HCT116 (cell line): Measurements from ENCODE around the gene HCN3. TPM values are rescaled to one million over a fixed set of nuclear protein-coding genes. Genes with fewer than 3 reads are reported as not detected.

Source experiments
- ATAC-seq: fragments of 200-7000 bp; cut with Tn5 transposase; 2 replicates; pipeline ENCODE4 v1.9.1; 2020; ENCODE audit warnings: mild to moderate bottlenecking, moderate library complexity
- BruUV-seq: library from RNA; stranded (reverse); fragments of 400-500 nt; replicated peaks from 2 replicates; lab custom pipeline; 2021; lab: Mats Ljungman, UMichigan
- CTCF ChIA-PET: fragments of 300-600 bp; sonication (Branson Sonifier 250); formaldehyde crosslinking; loops from one replicate; lab custom pipeline; 2021; ENCODE audit warnings: antibody characterized with exemption; lab: Charles Lee
- POLR2A ChIA-PET: fragments of 300-600, 350-600 bp; sonication (Branson Sonifier 250); formaldehyde crosslinking; loops from one replicate; lab custom pipeline; 2021; ENCODE audit warnings: antibody characterized with exemption; lab: Charles Lee
- RAD21 ChIA-PET, 2 experiments: fragments of 300-600 bp; sonication (Branson Sonifier 250); formaldehyde crosslinking; loops; one replicate each; lab custom pipeline; 2023; ENCODE audit warnings: low total read pairs in 2 of 2; ENCODE audit not compliant: uncharacterized antibody in 2 of 2, unreplicated experiment in 2 of 2, low non-redundant PET in 1 of 2; lab: Charles Lee
- DNase-seq: peaks from one replicate; pipeline ENCODE4 v3.0.0-alpha.2; 2010; ENCODE audit warnings: low read depth, low spot score
- H2AFZ ChIP-seq: fragments of 200-600 bp; shearing (Covaris generic), sonication (generic); 2 replicates; pipeline ENCODE4 v1.6.1; 2017; ENCODE audit warnings: low read depth, mixed run types, mixed read lengths, antibody characterized with exemption, low read length; ENCODE audit not compliant: poor library complexity, severe bottlenecking
- H3K27ac ChIP-seq: 2 replicates; pipeline ENCODE4 v1.5.1; 2012; ENCODE audit warnings: low read depth, low read length
- H3K27me3 ChIP-seq: fragments of 200-600 bp; sonication (generic); 2 replicates; pipeline ENCODE4 v1.6.1; 2016; ENCODE audit warnings: mixed run types, low read length, mixed read lengths; ENCODE audit not compliant: insufficient read depth
- H3K36me3 ChIP-seq, 2 experiments: fragments of 200-500 bp in 1 of 2; fragments of 200-600 bp in 1 of 2; sonication (Bioruptor generic) in 1 of 2; sonication (generic) in 1 of 2; 2 replicates each; pipeline versions ENCODE4 v1.5.1 to v1.6.1; 2014 to 2016; ENCODE audit warnings: low read length in 2 of 2, inconsistent platforms in 1 of 2, mixed read lengths in 1 of 2, mixed run types in 1 of 2; ENCODE audit not compliant: insufficient read depth in 2 of 2, control insufficient read depth in 1 of 2
- H3K4me1 ChIP-seq, 2 experiments: fragments of 200-600 bp in 1 of 2; sonication (generic) in 1 of 2; 2 replicates each; pipeline versions ENCODE4 v1.5.1 to v1.6.1; 2012 to 2017; ENCODE audit warnings: low read length in 2 of 2, inconsistent platforms in 1 of 2, mild to moderate bottlenecking in 1 of 2, mixed read lengths in 1 of 2, mixed run types in 1 of 2, moderate library complexity in 1 of 2; ENCODE audit not compliant: insufficient read depth in 2 of 2, control insufficient read depth in 1 of 2
- H3K4me2 ChIP-seq: fragments of 200-600 bp; sonication (generic); 2 replicates; pipeline ENCODE4 v1.6.1; 2017; ENCODE audit warnings: mixed run types, low read length, mixed read lengths
- H3K4me3 ChIP-seq, 2 experiments: fragments of 200-600 bp in 1 of 2; sonication (generic) in 1 of 2; replicated peaks in 1 of 2; 2 replicates each; pipeline ENCODE4 v1.5.1; 2011 to 2016; ENCODE audit warnings: low read length in 2 of 2, control low read depth in 1 of 2, low read depth in 1 of 2, mild to moderate bottlenecking in 1 of 2, mixed read lengths in 1 of 2, mixed run types in 1 of 2
- H3K79me2 ChIP-seq: fragments of 200-600 bp; sonication (generic); 2 replicates; pipeline ENCODE4 v1.6.1; 2017; ENCODE audit warnings: mild to moderate bottlenecking, mixed run types, low read length, moderate library complexity, mixed read lengths; ENCODE audit not compliant: insufficient read depth
- H3K9ac ChIP-seq: fragments of 200-600 bp; sonication (generic); 2 replicates; pipeline ENCODE4 v1.6.1; 2016; ENCODE audit warnings: low read length, mixed read lengths
- H3K9me2 ChIP-seq: fragments of 200-600 bp; sonication (generic), shearing (Covaris generic); 2 replicates; pipeline ENCODE4 v1.6.1; 2017; ENCODE audit warnings: mixed run types, mild to moderate bottlenecking, moderate library complexity; ENCODE audit not compliant: insufficient read depth
- H3K9me3 ChIP-seq, 2 experiments: fragments of 200-500 bp in 1 of 2; fragments of 200-600 bp in 1 of 2; sonication (Bioruptor generic) in 1 of 2; sonication (generic) in 1 of 2; 2 replicates each; pipeline ENCODE4 v1.6.1; 2014 to 2017; ENCODE audit warnings: low read length in 2 of 2, mixed read lengths in 2 of 2, inconsistent platforms in 1 of 2, low read depth in 1 of 2, mild to moderate bottlenecking in 1 of 2, mixed run types in 1 of 2, moderate library complexity in 1 of 2; ENCODE audit not compliant: control insufficient read depth in 1 of 2, insufficient read depth in 1 of 2
- H4K20me1 ChIP-seq: fragments of 200-600 bp; sonication (generic), shearing (Covaris generic); 2 replicates; pipeline ENCODE4 v1.6.1; 2017; ENCODE audit warnings: mixed run types, mild to moderate bottlenecking, moderate library complexity; ENCODE audit not compliant: insufficient read depth
- CBX3 ChIP-seq: IDR thresholded peaks from 2 replicates; pipeline ENCODE4 v1.6.1; 2012; ENCODE audit warnings: low read depth
- CEBPB ChIP-seq: IDR thresholded peaks from 2 replicates; pipeline ENCODE4 v1.6.1; 2012; ENCODE audit warnings: low read depth
- ELF1 ChIP-seq: IDR thresholded peaks from 2 replicates; pipeline ENCODE4 v1.6.1; 2012; ENCODE audit warnings: low read depth, borderline replicate concordance
- EZH2 ChIP-seq: fragments of 200-600 bp; sonication (generic); IDR thresholded peaks from 2 replicates; pipeline ENCODE4 v1.6.1; 2017; ENCODE audit warnings: antibody characterized with exemption, mixed run types
- EZH2phosphoT487 ChIP-seq: fragments of 200-600 bp; IDR thresholded peaks from 2 replicates; pipeline ENCODE4 v1.6.1; 2018; ENCODE audit warnings: antibody characterized with exemption, borderline replicate concordance
- FOSL1 ChIP-seq: IDR thresholded peaks from 2 replicates; pipeline ENCODE4 v1.6.1; 2012; ENCODE audit warnings: low read depth
- POLR2A ChIP-seq: IDR thresholded peaks from 2 replicates; pipeline ENCODE4 v1.7.0; 2011; ENCODE audit warnings: borderline replicate concordance; ENCODE audit not compliant: insufficient read depth, insufficient read length; ENCODE audit errors: extremely low read depth
- RAD21 ChIP-seq: IDR thresholded peaks from 2 replicates; pipeline ENCODE4 v1.6.1; 2012; ENCODE audit warnings: low read depth, mild to moderate bottlenecking
- SIN3A ChIP-seq: IDR thresholded peaks from 2 replicates; pipeline ENCODE4 v1.6.1; 2012; ENCODE audit warnings: low read depth
- SP1 ChIP-seq: IDR thresholded peaks from 2 replicates; pipeline ENCODE4 v1.6.1; 2012; ENCODE audit warnings: low read depth
- TCF7L2 ChIP-seq: IDR thresholded peaks from 2 replicates; pipeline ENCODE4 v1.7.0; 2011; ENCODE audit warnings: borderline replicate concordance, inconsistent platforms; ENCODE audit not compliant: insufficient read depth, insufficient read length; ENCODE audit errors: extremely low read depth
- YY1 ChIP-seq: IDR thresholded peaks from 2 replicates; pipeline ENCODE4 v1.6.1; 2011; ENCODE audit warnings: low read length, low read depth, moderate library complexity, mild to moderate bottlenecking; ENCODE audit not compliant: insufficient replicate concordance; ENCODE audit errors: extremely low read depth
- ZFX ChIP-seq: fragments of 450-650 bp; IDR thresholded peaks from 2 replicates; pipeline ENCODE4 v1.6.1; 2017
- ZNF274 ChIP-seq: fragments of 200-500 bp; sonication (Bioruptor generic); IDR thresholded peaks from 2 replicates; pipeline ENCODE4 v1.6.1; 2014; ENCODE audit warnings: mild to moderate bottlenecking, low read depth, low read length, inconsistent platforms
- intact Hi-C: fragments of 100-400 bp; cut with micrococcal nuclease; formaldehyde crosslinking; loops from 2 replicates; pipeline ENCODE4 v1.10.0; 2022
- total RNA-seq: library from RNA; stranded (reverse); gene quantifications from one replicate; pipeline ENCODE4 v1.2.1, GENCODE V29; 2021; ENCODE audit not compliant: unreplicated experiment
- TF ChIP-seq, protein P1 (sequence below), 3 experiments: fragments of 200-600 bp in 1 of 3; sonication (generic) in 1 of 3; IDR thresholded peaks in 2 of 3; conservative IDR thresholded peaks in 1 of 3; 2 replicates each; pipeline ENCODE4 v1.5.1; 2012 to 2017; ENCODE audit warnings: low read depth in 2 of 3, low read length in 2 of 3, antibody characterized with exemption in 1 of 3, borderline replicate concordance in 1 of 3, control low read depth in 1 of 3, mild to moderate bottlenecking in 1 of 3, mixed read lengths in 1 of 3, mixed run types in 1 of 3, moderate library complexity in 1 of 3; ENCODE audit not compliant: insufficient read depth in 1 of 3
- TF ChIP-seq, protein P2 (sequence below): IDR thresholded peaks from 2 replicates; pipeline ENCODE4 v1.6.1; 2012
- TF ChIP-seq, protein P3 (sequence below): IDR thresholded peaks from 2 replicates; pipeline ENCODE4 v1.6.1; 2011; ENCODE audit warnings: mild to moderate bottlenecking, low read length, moderate library complexity; ENCODE audit not compliant: insufficient replicate concordance; ENCODE audit errors: extremely low read depth
- TF ChIP-seq, protein P4 (sequence below): IDR thresholded peaks from 2 replicates; pipeline ENCODE4 v1.6.1; 2012

HCN3 gene
- total RNA-seq, 1 experiment from 2014 or later, result 8.5 TPM

DNA sequence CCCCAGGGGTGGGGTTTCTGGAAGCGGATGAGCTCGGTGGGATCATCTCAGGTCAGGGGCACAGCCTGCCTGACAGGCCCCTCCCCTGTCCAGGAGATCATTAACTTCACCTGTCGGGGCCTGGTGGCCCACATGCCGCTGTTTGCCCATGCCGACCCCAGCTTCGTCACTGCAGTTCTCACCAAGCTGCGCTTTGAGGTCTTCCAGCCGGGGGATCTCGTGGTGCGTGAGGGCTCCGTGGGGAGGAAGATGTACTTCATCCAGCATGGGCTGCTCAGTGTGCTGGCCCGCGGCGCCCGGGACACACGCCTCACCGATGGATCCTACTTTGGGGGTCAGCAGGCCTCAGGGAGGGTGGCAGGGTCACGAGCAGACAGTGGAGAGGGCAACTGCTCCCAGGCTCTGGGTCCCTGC lies 8.4 kb downstream of the HCN3 start (continued):
- TF ChIP-seq, protein P1, sequence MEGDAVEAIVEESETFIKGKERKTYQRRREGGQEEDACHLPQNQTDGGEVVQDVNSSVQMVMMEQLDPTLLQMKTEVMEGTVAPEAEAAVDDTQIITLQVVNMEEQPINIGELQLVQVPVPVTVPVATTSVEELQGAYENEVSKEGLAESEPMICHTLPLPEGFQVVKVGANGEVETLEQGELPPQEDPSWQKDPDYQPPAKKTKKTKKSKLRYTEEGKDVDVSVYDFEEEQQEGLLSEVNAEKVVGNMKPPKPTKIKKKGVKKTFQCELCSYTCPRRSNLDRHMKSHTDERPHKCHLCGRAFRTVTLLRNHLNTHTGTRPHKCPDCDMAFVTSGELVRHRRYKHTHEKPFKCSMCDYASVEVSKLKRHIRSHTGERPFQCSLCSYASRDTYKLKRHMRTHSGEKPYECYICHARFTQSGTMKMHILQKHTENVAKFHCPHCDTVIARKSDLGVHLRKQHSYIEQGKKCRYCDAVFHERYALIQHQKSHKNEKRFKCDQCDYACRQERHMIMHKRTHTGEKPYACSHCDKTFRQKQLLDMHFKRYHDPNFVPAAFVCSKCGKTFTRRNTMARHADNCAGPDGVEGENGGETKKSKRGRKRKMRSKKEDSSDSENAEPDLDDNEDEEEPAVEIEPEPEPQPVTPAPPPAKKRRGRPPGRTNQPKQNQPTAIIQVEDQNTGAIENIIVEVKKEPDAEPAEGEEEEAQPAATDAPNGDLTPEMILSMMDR (IDR thresholded peaks at IDR 0.05 in 2 of 3, conservative IDR thresholded peaks at IDR 0.05 in 1 of 3; ENCODE audit: borderline replicate concordance in 1 of 3, insufficient read depth in 1 of 3, low read depth in 2 of 3, low read length in 2 of 3), result no peak
- TF ChIP-seq, protein P2, sequence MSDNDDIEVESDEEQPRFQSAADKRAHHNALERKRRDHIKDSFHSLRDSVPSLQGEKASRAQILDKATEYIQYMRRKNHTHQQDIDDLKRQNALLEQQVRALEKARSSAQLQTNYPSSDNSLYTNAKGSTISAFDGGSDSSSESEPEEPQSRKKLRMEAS, result no peak
- TF ChIP-seq ELF1, result no peak
- no peak for TF ChIP-seq SIN3A
- TF ChIP-seq POLR2A, result no peak
- TF ChIP-seq CBX3, result no peak
- TF ChIP-seq ZNF274, result no peak
- TF ChIP-seq FOSL1, result no peak
- TF ChIP-seq ZFX, result no peak
- TF ChIP-seq, protein P3, sequence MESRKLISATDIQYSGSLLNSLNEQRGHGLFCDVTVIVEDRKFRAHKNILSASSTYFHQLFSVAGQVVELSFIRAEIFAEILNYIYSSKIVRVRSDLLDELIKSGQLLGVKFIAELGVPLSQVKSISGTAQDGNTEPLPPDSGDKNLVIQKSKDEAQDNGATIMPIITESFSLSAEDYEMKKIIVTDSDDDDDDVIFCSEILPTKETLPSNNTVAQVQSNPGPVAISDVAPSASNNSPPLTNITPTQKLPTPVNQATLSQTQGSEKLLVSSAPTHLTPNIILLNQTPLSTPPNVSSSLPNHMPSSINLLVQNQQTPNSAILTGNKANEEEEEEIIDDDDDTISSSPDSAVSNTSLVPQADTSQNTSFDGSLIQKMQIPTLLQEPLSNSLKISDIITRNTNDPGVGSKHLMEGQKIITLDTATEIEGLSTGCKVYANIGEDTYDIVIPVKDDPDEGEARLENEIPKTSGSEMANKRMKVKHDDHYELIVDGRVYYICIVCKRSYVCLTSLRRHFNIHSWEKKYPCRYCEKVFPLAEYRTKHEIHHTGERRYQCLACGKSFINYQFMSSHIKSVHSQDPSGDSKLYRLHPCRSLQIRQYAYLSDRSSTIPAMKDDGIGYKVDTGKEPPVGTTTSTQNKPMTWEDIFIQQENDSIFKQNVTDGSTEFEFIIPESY, result no peak
- no peak for TF ChIP-seq EZH2phosphoT487
- TF ChIP-seq CEBPB, result no peak
- TF ChIP-seq, all 23 proteins: peak for 0

DNA sequence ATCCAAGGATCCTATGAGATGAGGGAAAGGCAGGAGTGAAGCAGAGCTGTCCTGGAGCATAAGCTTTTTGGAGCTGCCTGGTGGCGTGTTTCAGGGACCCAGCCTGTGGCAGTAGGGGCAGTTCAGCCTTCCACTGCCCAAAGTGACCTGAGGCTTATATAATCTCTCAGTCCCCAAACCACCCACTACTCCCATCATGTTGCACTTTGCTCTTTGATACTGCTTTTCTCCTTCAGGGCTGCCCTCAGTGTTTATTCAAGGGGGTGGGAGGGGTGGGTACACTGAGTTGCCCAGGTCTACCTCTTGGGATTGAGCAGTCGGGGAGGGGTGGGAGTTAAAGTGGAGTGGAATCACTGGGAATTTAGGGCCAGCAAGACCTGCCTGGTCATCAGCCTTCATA lies 9.3 kb downstream of the HCN3 start:
- H3K27ac ChIP-seq, result no peak overlapping the region
- ChIA-PET RAD21 (interaction anchor here in 1 of 2 experiments (0.8 kb wide), 1 partner anchor 10 kb away, joined by 3 read pairs; the partner anchor contains the start of gene HCN3), CTCF (no interaction called here), POLR2A (no interaction called here)
- no peaks in the 10 kb centered on the region for H4K20me1 ChIP-seq
- H3K4me2 ChIP-seq, result no peak overlapping the region
- no peaks in the 10 kb centered on the region for H3K4me1 ChIP-seq
- no peaks in the 10 kb centered on the region for H3K9me2 ChIP-seq
- no peak overlapping the region for H3K9ac ChIP-seq
- ATAC-seq, result no peak
- no peak overlapping the region for H2AFZ ChIP-seq
- H3K36me3 ChIP-seq, result no peaks in the 10 kb centered on the region
- no peak for DNase-seq
- no TSS peak for BruUV-seq
- H3K9me3 ChIP-seq, result no peaks in the 10 kb centered on the region
- intact Hi-C loops, result no loop called here
- H3K27me3 ChIP-seq, result no peaks in the 10 kb centered on the region
- no peak overlapping the region for H3K4me3 ChIP-seq
- H3K79me2 ChIP-seq, result no peaks in the 10 kb centered on the region
- TF ChIP-seq ZNF274, result no peak
- no peak for TF ChIP-seq TCF7L2
- TF ChIP-seq, protein P4, sequence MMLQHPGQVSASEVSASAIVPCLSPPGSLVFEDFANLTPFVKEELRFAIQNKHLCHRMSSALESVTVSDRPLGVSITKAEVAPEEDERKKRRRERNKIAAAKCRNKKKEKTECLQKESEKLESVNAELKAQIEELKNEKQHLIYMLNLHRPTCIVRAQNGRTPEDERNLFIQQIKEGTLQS, result no peak
- TF ChIP-seq, protein P1 (IDR thresholded peaks at IDR 0.05 in 2 of 3, conservative IDR thresholded peaks at IDR 0.05 in 1 of 3; ENCODE audit: borderline replicate concordance in 1 of 3, insufficient read depth in 1 of 3, low read depth in 2 of 3, low read length in 2 of 3), result no peak
- no peak for TF ChIP-seq EZH2phosphoT487
- no peak for TF ChIP-seq CEBPB
- no peak for TF ChIP-seq CBX3
- no peak for TF ChIP-seq ZFX
- no peak for TF ChIP-seq RAD21
- TF ChIP-seq, protein P2, result no peak
- no peak for TF ChIP-seq SP1
- no peak for TF ChIP-seq EZH2
- TF ChIP-seq YY1, result no peak
